Stimulated activated naive CD8-positive, alpha-beta T cell treated with anti-CD3 and anti-CD28 coated beads, Interleukin-15, amount 100 ng/mL, for 72 hours (primary cell): Measurements from ENCODE around the gene FHL3.

Experiments used
- ATAC-seq: fragments of 150-1000 bp; cut with Tn5 transposase; 2 replicates; pipeline ENCODE4 v1.10.0; 2021; ENCODE audit warnings: mild to moderate bottlenecking, moderate library complexity
- DNase-seq, 2 donors: peaks; one replicate each; pipeline ENCODE4 v3.0.0; 2021 to 2022
- H3K27ac Mint-ChIP-seq, 2 donors: one replicate each; pipeline ENCODE4 v1.8.0; 2022; ENCODE audit warnings: mild to moderate bottlenecking in 2 of 2, mixed read lengths in 2 of 2, moderate library complexity in 2 of 2
- H3K27me3 Mint-ChIP-seq: one replicate; pipeline ENCODE4 v1.8.0; 2022; ENCODE audit warnings: mixed read lengths
- H3K4me1 Mint-ChIP-seq: one replicate; pipeline ENCODE4 v1.8.0; 2022; ENCODE audit warnings: mild to moderate bottlenecking, mixed read lengths
- H3K4me3 Mint-ChIP-seq, 2 donors: one replicate each; pipeline ENCODE4 v1.8.0; 2022; ENCODE audit warnings: mild to moderate bottlenecking in 2 of 2, mixed read lengths in 2 of 2, moderate library complexity in 1 of 2
- H3K9me3 Mint-ChIP-seq, 2 donors: one replicate each; pipeline ENCODE4 v1.8.0; 2022; ENCODE audit warnings: mixed read lengths in 2 of 2

FHL3 gene

DNA sequence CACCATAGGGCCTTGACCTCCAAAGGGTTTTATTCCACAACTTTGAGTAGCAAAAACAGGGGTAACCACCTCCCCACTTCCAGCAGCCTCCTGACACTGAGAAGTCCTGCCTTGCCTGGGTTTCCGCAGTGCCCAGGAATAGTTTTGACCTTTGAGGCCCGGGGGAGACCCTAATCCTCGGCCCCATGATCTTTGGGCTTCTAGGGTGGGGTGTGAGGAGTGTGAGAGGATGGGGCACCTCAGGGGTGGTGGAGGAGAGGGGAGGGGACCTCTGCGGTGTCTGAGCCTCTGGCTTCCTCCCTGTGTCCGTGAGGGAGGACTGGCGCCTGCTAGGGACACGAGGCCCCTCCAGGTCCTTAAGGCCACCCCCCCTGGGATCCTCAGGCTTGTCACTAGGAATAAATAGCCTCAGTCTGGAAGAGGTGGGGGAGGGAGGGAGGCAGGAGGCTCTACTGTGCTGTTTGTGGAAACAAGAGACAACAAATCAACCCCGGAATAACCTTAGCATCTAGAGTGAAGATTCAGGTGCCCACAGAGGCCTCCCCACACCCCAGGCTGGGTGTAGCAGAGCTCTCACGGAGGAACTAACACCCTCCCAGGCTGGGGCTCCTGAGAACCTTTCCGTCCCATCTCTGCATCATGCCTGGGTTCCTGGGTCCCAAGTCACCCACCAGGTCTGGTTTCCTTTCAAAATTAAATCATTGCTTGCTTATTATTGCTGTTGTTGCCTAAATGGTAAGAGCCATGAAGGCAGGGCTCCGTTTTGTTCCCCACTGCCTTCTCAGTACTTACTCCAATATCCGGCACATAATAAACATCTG lies 904 bp upstream of the FHL3 start:
- H3K27ac Mint-ChIP-seq = peak overlapping the region; percentile 48 to 61
- ATAC-seq (no peak), DNase-seq (no peak)
- H3K9me3 Mint-ChIP-seq = no peaks in the 10 kb centered on the region
- peak overlapping the region; percentile 73 to 75 for H3K4me3 Mint-ChIP-seq
- H3K4me1 Mint-ChIP-seq = peaks cover 66% of the 10 kb centered on the region
- H3K27me3 Mint-ChIP-seq = no peaks in the 10 kb centered on the region

DNA sequence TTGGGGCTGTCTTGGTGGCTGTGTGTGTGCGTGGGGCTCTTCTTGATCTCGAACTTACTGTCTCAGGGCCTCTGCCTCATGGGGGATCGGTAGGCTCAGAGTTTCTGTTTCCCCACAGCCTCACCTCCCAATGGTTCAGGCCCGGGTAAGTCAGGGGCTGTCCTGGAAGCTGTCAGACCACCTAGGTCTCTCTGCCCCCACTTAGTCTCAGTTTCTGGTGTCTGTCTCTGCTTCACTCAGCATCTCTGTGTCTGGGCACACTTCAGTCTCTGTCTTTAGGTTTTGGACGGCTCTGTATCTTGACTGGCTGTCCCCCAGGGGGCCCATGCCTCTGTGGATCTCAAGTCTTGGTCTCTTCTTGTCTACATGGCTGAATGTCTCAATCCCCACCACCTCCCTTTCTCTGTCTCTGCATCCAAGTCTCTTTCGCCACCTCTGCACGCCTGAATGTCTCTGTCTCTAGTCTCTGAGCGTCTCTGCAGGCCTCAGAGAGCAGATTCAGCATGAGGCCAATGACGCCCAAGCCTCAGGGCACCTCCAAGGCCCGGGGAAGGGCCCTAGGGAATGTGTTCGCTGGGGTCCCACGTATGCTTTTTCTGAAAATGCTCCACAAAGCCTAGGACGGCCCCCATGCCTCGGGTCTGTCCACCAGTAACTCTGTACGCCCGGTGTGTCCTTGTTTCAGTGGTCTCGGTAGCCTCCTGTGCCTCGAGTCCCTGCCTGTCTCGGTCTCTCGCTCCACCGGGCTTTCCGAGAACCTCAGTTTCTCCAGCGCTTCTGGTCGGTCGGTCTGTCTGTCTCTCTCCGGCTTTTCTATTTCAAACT lies 818 bp downstream of the FHL3 start:
- H3K27ac Mint-ChIP-seq = peak overlapping the region; percentile 91 to 96
- H3K4me1 Mint-ChIP-seq = peaks cover 66% of the 10 kb centered on the region
- DNase-seq (no peak), ATAC-seq (peak; percentile 47)
- peak overlapping the region; percentile 87 for H3K4me3 Mint-ChIP-seq
- H3K9me3 Mint-ChIP-seq = no peaks in the 10 kb centered on the region
- no peaks in the 10 kb centered on the region for H3K27me3 Mint-ChIP-seq

DNA sequence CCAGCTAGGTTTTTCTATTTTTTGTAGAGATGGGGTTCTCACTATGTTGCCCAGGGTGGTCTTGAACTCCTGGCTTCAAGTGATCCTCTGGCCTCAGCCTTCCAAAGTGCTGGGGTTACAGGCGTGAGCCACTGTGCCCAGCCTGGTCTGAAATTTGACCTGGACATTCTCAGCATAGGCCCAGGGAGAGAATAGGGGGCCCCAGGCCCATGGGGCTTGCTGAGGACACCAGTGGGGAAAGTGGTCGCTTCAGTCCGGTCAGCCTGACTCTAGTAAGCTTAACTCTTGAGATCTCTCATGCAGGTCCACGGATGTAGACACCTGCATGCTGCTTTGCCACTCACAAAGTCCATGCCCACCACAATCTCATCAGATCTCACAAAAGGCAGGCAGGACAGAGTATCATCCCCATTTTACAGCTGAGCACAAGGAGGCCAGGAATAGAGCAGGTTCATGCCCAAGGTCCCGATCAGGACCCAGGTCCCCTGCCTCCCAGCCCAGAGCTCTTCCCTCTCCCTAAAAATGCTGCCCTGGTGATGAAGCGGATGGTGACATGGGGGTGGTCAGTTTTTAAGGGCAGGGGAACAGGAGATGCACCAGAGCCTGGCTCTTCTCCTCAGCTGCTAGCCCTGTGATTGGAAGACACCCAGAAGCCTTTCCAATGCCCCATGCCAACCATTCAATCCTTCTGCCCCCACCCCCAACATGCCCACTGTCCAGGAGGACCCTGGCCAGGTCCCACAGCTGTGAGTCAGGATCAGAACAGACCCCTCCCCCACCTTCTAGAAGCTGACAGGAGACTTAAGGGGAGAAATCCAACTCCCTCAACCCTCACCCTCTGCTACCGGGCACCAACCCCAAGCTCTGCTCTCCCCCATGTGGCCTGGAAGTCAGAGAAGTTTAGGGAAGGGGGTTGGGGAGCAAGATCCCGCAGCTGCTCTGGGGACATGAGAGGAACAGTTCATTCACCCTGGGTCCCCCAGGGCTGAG lies 1.8 kb downstream of the FHL3 start:
- DNase-seq (no peak), ATAC-seq (no peak)
- H3K27me3 Mint-ChIP-seq = no peaks in the 10 kb centered on the region
- H3K4me3 Mint-ChIP-seq = peak overlapping the region; percentile 87
- H3K9me3 Mint-ChIP-seq = no peaks in the 10 kb centered on the region
- H3K27ac Mint-ChIP-seq = peak overlapping the region; percentile 91 to 96
- H3K4me1 Mint-ChIP-seq = peaks cover 66% of the 10 kb centered on the region

DNA sequence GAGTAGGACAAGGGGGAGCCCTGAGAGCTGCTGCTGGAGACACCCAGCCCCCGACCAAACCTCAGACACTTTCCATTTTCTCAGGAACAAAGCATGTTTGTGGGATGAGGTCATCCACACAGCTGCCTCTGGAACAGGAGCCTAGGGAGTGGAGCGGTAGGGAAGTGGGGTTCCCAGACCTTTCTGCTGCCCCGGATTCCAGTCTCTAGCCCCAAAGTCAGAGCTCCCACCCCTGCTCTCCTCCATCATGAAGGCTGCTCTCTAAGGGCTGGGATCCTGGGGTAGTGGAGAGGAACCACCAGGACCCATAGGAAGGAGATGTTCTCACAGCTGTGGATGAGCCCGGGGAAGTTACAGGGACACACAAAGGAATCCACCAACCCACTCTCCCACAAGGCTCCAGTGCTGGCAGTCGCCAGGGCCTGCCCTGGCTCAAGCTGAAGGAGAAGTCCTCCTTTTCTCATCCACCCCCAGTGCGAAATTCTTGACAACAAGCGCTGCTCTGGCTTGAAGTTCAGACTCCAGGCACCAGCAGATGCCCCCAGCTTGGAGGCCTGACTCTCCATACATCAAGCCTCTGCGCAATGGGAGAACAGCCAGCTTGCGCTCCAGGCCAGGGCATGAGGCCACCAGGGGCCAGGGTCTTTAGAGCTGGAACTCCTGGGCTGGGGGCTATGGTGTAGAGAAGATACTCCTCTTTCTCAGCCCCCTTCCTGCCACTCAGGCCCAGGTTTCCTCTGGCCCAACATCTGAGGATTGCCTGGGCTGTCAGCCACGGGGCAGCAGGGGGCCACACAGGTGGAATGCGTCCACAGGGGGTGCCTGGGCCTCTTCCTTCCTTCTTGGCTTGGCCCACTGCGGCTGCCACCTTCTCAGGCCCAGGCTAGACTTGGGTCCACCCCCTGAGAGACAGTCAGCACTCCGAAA lies 4.5 kb downstream of the FHL3 start:
- no peaks in the 10 kb centered on the region for H3K9me3 Mint-ChIP-seq
- H3K4me1 Mint-ChIP-seq = peaks cover 82% of the 10 kb centered on the region
- peak overlapping the region; percentile 88 to 95 for H3K27ac Mint-ChIP-seq
- ATAC-seq = no peak
- H3K27me3 Mint-ChIP-seq = no peaks in the 10 kb centered on the region
- no peak for DNase-seq
- H3K4me3 Mint-ChIP-seq = peak overlapping the region; percentile 57 to 82

DNA sequence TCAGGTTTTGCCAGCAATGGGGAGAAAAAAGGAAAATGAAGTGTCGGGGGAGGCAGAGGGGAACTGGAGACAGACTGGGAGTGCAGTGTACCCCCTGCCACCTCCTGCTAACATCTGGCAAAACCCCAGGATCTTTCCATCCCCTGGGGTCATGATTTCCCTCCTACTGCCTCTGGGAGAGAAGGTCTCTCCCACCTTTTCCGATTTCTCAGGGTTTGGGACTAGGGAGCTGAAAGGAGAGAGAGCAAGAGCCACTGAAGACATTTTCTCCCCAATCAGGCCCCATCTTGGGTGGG lies 5.1 kb downstream of the FHL3 start:
- H3K27me3 Mint-ChIP-seq = no peaks in the 10 kb centered on the region
- DNase-seq = no peak
- ATAC-seq = no peak
- H3K4me3 Mint-ChIP-seq = peak overlapping the region; percentile 57 to 82
- no peaks in the 10 kb centered on the region for H3K9me3 Mint-ChIP-seq
- H3K4me1 Mint-ChIP-seq = peaks cover 84% of the 10 kb centered on the region
- H3K27ac Mint-ChIP-seq = peak overlapping the region; percentile 95 to 100

DNA sequence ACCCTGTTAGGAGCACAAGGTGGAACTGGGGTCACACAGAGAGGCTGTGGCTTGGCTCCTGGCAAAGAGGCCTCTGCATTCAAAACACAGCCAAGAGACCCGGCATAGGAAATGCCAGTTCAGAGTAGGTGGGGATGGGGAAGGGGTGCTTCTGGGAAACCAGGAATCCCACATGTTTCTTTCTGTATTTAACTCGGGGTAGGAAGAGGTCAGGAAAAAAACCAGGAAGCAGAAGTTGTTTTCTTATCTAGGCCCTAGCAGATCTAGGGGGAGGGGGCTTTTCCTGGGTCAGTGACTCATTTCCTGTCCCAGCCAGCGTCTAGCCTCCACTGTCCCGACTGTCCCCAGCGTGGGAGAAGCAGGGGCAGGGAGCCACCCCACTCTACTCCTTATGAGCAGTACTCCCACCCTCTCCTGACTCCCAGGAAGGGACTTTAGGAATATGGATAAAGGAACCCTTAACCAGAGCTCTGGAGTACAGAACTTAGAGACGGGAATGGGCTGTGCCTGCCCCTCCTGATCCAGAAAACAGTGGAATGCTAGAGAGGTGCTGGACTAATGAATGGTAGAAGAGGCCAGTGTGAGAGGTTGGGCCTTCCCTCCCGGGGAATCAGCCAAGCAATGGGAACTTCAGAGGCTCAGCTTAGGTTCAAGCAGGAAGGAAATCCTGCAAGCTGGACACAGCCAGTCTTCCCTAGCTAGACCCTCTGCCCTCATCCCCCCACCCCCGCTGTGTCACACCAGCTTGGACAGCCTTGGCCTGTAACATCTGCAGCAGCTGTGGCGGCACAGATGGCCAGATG lies 5.7 kb downstream of the FHL3 start:
- ATAC-seq = peak; percentile 33
- Mint-ChIP-seq H3K4me3 (peak overlapping the region; percentile 81 to 82), H3K4me1 (peaks cover 87% of the 10 kb centered on the region)

DNA sequence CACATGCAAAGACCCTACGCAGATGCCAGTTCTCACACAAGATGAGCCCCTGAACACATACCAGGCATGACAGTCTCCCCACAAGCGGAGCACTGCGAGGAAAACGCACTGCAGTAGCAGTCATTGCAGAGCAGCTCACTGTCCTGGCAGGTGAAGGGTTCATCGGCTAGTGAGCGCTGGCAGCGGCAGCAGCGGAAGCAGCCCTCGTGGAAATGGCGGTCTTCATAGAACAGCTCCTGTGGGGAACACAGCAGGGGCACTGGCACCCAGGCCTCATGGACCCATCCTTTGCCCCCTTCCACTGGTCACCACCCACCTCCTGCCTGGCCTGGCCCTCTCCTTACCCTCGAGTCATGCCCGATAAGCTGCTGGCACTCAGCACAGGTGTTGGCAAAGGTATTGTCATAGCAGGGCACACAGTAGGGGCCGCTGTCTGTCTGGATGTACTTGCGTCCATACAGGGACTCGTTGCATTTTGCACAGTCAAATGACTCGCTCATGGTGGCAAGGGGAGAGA lies 6.3 kb downstream of the FHL3 start:
- Mint-ChIP-seq H3K4me1 (peaks cover 82% of the 10 kb centered on the region), H3K27ac (peak overlapping the region; percentile 98 to 100), H3K4me3 (peak overlapping the region; percentile 81 to 82), H3K27me3 (no peaks in the 10 kb centered on the region), H3K9me3 (no peaks in the 10 kb centered on the region)
- ATAC-seq = peak; percentile 51
- DNase-seq = peak in 1 of 2 donors; percentile 29

More for the DNA sequence above, 5.7 kb downstream of the FHL3 start:
- DNase-seq = peak in 1 of 2 donors; percentile 34
- Mint-ChIP-seq H3K27me3 (no peaks in the 10 kb centered on the region), H3K27ac (peak overlapping the region; percentile 98 to 100), H3K9me3 (no peaks in the 10 kb centered on the region)

DNA sequence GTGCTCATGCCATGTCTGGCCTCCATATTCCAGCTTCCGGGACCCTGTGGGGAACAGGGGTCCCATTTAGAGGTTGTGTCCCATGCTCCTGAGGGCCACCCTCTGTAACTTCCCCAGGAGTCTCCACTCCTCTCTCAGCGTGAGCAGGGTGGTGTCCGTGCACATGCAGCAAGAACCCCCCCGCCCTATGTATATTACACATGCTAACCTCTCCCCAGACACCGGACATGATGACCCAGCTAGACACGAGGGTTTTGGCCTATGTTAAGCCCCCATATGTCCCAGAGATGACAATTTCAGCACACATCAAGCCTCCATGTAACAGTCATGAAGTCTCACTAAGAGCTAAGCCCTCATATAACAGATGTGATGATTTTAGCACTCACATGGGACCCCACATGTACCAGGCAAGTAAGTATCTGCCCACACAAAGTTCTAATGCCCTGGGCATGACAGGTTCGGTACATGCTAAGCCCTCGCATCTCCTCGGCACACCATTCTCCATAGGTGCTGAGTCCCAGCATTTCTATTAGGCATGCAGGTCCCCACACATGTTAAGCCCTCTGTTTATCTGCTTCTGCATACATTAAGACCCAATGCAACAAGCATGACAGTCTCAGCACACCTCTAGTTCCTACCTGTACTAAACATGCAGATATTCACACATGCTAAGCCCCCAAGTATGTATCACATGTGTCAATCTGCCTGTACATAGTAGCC lies 7.1 kb downstream of the FHL3 start:
- H3K4me1 Mint-ChIP-seq = peaks cover 75% of the 10 kb centered on the region
- H3K4me3 Mint-ChIP-seq = no peak overlapping the region
- H3K27ac Mint-ChIP-seq = peak overlapping the region in 1 of 2 donors; percentile 71
- H3K27me3 Mint-ChIP-seq = no peaks in the 10 kb centered on the region
- DNase-seq = no peak
- no peaks in the 10 kb centered on the region for H3K9me3 Mint-ChIP-seq
- no peak for ATAC-seq

DNA sequence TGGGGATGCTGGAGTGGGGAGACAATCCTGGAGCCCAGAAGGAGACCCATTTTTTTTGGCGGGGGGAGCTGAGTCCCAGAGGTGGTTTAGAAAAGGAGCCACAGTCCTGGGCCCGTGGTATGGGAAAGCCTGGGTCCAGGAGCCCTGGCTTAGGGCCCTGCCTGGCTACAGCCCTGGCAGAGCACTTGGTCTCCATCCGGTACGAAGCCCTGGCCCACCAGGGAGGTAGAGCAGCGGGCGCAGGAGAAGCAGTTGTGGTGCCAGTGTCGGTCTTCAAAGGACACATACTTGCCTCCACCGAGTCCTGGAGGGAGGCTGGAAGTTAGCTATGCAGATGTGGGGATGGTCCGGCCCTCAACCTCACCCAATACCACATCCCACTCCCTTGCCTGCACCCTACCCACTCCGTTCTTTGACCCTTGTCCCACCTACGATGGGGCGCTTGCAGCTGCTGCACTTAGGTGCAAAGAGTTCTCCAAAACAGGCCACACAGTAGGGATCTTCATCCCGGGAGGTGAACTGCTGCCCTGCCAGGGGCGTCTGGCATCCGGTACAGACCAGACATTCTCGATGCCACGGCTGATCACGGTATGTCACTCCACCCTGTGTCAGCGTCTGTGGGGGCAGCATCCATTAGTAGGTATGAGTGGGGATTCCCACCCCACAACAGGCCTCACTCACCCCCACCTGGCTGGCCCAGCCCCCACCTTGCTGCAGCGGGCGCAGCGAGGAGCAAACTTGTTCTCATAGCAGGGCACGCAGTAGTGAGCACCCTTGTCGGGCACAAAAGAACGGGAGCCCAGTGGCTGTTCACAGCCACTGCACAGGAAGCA lies 7.8 kb downstream of the FHL3 start:
- H3K4me3 Mint-ChIP-seq = no peak overlapping the region
- H3K4me1 Mint-ChIP-seq = peaks cover 71% of the 10 kb centered on the region
- no peaks in the 10 kb centered on the region for H3K27me3 Mint-ChIP-seq
- H3K27ac Mint-ChIP-seq = peak overlapping the region in 1 of 2 donors; percentile 71
- no peak for ATAC-seq
- no peaks in the 10 kb centered on the region for H3K9me3 Mint-ChIP-seq
- DNase-seq = no peak

DNA sequence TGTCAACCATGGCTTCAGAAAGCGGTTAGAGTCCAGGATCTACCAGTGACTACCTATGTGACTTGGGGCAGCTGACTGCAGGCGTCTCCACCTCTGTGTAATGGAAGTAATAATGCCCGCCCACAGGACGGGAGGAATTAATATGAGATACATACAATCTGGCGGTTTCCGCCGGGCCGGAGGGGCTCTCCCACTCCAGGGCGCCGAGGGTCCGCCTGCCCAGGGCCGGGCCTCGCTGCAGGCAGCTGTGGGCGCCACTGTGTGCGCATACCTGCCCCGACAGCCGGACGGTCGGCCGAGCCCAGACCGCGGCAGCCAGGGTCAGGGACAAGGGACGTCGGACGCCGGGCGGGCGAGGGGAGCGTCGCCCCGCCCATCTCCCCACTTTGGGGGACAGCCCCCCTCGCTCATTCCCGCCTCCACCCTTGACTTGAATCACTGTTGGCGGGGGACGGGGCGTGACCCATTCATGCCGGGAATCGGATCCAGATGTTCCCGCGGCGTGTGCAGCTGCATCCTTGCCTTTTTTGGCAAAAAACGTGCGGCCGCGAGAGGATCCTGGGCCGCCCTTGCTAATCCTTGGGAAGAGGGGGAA lies 9.5 kb downstream of the FHL3 start:
- H3K27ac Mint-ChIP-seq = peak overlapping the region in 1 of 2 donors; percentile 94
- H3K27me3 Mint-ChIP-seq = no peaks in the 10 kb centered on the region
- DNase-seq (no peak), ATAC-seq (peak; percentile 48)
- peak overlapping the region in 1 of 2 donors; percentile 73 for H3K4me3 Mint-ChIP-seq
- H3K4me1 Mint-ChIP-seq = peaks cover 61% of the 10 kb centered on the region
- H3K9me3 Mint-ChIP-seq = no peaks in the 10 kb centered on the region

DNA sequence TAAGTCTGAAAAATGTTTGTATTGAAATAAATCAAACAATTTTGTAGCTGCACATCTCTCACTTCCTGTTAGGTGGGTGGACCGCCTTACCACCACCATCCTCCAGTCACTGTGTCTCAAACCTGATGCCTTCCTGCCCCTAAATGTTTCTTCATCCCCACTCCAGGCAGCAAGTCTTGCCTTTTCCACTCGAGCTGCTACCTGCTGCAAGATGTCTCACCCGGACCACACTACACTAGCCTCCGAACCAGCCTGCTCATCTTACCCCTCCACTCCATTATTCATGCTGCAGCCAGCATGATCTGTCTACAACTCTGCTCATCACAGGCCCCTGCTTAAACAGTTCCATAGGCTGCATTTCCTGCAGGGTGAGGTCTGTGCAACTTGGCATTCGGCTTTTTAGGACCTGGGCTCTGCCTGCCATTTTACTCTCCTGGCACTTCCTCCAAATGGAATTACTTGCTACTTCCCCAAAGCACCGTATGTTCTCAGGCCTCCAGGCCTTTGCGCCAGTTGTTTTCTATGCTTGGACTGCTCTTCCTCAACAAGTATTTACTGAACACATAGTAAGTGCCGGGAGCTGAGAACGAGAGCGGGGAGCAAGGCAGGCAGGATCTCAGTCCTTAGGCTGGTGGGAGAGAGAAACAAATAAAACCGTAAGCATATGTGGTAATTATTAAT lies 10.3 kb downstream of the FHL3 start:
- Mint-ChIP-seq H3K4me1 (peaks cover 57% of the 10 kb centered on the region), H3K27ac (peak overlapping the region; percentile 37 to 94), H3K9me3 (no peaks in the 10 kb centered on the region), H3K27me3 (no peaks in the 10 kb centered on the region), H3K4me3 (peak overlapping the region; percentile 7 to 81)
- no peak for ATAC-seq
- no peak for DNase-seq
